ENCODE measurements around the gene HMG20A.

HMG20A gene

GRCh38 chr15:77527831-77528231 lies 107.1 kb downstream of the HMG20A start:
- ATAC-seq = no peak
- TF ChIP-seq ZNF565 (CRISPR knock-in tag; conservative IDR thresholded peaks at IDR 0.05; ENCODE audit: low read depth) = no peak
- TF ChIP-seq BACH2 (CRISPR knock-in tag; IDR thresholded peaks at IDR 0.05; ENCODE audit: borderline replicate concordance) = no peak
- no peak for TF ChIP-seq ZFP30 (CRISPR knock-in tag; IDR thresholded peaks at IDR 0.05)
- TF ChIP-seq ZC3H10 (CRISPR knock-in tag; IDR thresholded peaks at IDR 0.05) = no peak
- no peak for TF ChIP-seq RARB (CRISPR knock-in tag; IDR thresholded peaks at IDR 0.05)
- TF ChIP-seq ZNF8 (CRISPR knock-in tag; IDR thresholded peaks at IDR 0.05) = no peak
- TF ChIP-seq PPARA (CRISPR knock-in tag; IDR thresholded peaks at IDR 0.05; ENCODE audit: borderline replicate concordance) = no peak
- TF ChIP-seq CREB5 (CRISPR knock-in tag; IDR thresholded peaks at IDR 0.05; ENCODE audit: low read depth) = no peak
- TF ChIP-seq, protein P1, sequence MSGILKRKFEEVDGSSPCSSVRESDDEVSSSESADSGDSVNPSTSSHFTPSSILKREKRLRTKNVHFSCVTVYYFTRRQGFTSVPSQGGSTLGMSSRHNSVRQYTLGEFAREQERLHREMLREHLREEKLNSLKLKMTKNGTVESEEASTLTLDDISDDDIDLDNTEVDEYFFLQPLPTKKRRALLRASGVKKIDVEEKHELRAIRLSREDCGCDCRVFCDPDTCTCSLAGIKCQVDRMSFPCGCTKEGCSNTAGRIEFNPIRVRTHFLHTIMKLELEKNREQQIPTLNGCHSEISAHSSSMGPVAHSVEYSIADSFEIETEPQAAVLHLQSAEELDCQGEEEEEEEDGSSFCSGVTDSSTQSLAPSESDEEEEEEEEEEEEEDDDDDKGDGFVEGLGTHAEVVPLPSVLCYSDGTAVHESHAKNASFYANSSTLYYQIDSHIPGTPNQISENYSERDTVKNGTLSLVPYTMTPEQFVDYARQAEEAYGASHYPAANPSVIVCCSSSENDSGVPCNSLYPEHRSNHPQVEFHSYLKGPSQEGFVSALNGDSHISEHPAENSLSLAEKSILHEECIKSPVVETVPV (CRISPR knock-in tag; IDR thresholded peaks at IDR 0.05) = no peak
- TF ChIP-seq, protein P2, sequence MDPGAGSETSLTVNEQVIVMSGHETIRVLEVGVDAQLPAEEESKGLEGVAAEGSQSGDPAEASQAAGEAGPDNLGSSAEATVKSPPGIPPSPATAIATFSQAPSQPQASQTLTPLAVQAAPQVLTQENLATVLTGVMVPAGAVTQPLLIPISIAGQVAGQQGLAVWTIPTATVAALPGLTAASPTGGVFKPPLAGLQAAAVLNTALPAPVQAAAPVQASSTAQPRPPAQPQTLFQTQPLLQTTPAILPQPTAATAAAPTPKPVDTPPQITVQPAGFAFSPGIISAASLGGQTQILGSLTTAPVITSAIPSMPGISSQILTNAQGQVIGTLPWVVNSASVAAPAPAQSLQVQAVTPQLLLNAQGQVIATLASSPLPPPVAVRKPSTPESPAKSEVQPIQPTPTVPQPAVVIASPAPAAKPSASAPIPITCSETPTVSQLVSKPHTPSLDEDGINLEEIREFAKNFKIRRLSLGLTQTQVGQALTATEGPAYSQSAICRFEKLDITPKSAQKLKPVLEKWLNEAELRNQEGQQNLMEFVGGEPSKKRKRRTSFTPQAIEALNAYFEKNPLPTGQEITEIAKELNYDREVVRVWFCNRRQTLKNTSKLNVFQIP (CRISPR knock-in tag; IDR thresholded peaks at IDR 0.05; ENCODE audit: borderline replicate concordance, low read depth) = no peak
- no peak for TF ChIP-seq ARNTL (CRISPR knock-in tag; IDR thresholded peaks at IDR 0.05; ENCODE audit: borderline replicate concordance, low read depth)
- TF ChIP-seq, protein P3, sequence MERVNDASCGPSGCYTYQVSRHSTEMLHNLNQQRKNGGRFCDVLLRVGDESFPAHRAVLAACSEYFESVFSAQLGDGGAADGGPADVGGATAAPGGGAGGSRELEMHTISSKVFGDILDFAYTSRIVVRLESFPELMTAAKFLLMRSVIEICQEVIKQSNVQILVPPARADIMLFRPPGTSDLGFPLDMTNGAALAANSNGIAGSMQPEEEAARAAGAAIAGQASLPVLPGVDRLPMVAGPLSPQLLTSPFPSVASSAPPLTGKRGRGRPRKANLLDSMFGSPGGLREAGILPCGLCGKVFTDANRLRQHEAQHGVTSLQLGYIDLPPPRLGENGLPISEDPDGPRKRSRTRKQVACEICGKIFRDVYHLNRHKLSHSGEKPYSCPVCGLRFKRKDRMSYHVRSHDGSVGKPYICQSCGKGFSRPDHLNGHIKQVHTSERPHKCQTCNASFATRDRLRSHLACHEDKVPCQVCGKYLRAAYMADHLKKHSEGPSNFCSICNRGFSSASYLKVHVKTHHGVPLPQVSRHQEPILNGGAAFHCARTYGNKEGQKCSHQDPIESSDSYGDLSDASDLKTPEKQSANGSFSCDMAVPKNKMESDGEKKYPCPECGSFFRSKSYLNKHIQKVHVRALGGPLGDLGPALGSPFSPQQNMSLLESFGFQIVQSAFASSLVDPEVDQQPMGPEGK (CRISPR knock-in tag; IDR thresholded peaks at IDR 0.05; ENCODE audit: borderline replicate concordance) = no peak
- TF ChIP-seq ISL1 (CRISPR knock-in tag; IDR thresholded peaks at IDR 0.05) = no peak
- TF ChIP-seq, protein P4, sequence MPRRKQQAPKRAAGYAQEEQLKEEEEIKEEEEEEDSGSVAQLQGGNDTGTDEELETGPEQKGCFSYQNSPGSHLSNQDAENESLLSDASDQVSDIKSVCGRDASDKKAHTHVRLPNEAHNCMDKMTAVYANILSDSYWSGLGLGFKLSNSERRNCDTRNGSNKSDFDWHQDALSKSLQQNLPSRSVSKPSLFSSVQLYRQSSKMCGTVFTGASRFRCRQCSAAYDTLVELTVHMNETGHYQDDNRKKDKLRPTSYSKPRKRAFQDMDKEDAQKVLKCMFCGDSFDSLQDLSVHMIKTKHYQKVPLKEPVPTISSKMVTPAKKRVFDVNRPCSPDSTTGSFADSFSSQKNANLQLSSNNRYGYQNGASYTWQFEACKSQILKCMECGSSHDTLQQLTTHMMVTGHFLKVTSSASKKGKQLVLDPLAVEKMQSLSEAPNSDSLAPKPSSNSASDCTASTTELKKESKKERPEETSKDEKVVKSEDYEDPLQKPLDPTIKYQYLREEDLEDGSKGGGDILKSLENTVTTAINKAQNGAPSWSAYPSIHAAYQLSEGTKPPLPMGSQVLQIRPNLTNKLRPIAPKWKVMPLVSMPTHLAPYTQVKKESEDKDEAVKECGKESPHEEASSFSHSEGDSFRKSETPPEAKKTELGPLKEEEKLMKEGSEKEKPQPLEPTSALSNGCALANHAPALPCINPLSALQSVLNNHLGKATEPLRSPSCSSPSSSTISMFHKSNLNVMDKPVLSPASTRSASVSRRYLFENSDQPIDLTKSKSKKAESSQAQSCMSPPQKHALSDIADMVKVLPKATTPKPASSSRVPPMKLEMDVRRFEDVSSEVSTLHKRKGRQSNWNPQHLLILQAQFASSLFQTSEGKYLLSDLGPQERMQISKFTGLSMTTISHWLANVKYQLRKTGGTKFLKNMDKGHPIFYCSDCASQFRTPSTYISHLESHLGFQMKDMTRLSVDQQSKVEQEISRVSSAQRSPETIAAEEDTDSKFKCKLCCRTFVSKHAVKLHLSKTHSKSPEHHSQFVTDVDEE (CRISPR knock-in tag; IDR thresholded peaks at IDR 0.05) = no peak
- TF ChIP-seq ZNF70 (CRISPR knock-in tag; IDR thresholded peaks at IDR 0.05) = no peak
- no peak for TF ChIP-seq ZFP3 (CRISPR knock-in tag; IDR thresholded peaks at IDR 0.05)
- no peak for TF ChIP-seq ESRRG (CRISPR knock-in tag; IDR thresholded peaks at IDR 0.05)
- no peak for TF ChIP-seq GLIS3 (CRISPR knock-in tag; IDR thresholded peaks at IDR 0.05)
- TF ChIP-seq TOX (CRISPR knock-in tag; IDR thresholded peaks at IDR 0.05; ENCODE audit: borderline replicate concordance) = no peak
- no peak for TF ChIP-seq OSR1 (CRISPR knock-in tag; IDR thresholded peaks at IDR 0.05)

DNA sequence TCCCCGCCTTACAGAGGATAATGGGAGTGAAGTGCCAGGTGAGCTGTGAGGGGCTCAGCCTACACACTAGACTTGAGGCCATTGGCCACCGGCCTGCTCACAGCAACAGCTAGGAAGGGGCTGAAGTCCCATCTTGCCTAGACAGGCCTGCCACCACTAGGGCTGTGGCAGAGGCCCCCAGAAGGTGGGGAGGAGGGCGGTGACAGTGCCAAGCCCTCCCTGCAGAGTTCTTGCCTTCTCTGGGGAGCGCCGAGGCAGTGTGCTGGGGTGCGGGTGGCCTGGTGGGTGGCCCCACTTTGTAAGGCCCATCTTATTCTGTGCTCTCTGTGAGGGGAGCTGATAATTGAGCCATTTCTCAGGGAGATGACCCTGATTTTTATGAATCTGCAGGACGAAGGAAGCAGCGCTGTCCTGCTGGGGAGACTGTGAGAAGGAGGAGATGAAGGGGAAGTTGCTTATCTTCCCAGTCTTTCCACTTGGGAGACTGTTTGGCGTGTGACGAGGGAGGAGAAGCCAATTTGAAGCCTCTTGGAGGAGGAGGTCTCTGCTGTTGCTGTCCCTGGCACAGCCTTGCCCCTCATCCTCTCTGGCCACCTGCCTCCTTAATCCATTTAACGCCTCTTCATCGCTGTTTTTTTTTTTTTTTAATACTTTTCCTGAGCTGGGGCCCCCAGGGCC lies 107.7 kb downstream of the HMG20A start:
- TF ChIP-seq ZFP30 (CRISPR knock-in tag; IDR thresholded peaks at IDR 0.05) = no peak
- TF ChIP-seq ZFP3 (CRISPR knock-in tag; IDR thresholded peaks at IDR 0.05) = no peak
- no peak for TF ChIP-seq CREB5 (CRISPR knock-in tag; IDR thresholded peaks at IDR 0.05; ENCODE audit: low read depth)
- TF ChIP-seq, protein P2 (CRISPR knock-in tag; IDR thresholded peaks at IDR 0.05; ENCODE audit: borderline replicate concordance, low read depth) = no peak
- TF ChIP-seq BACH2 (CRISPR knock-in tag; IDR thresholded peaks at IDR 0.05; ENCODE audit: borderline replicate concordance) = no peak
- no peak; the same call in 2 of the 3 replicates for ATAC-seq

All from SK-N-SH treated with all-trans-retinoic acid at 6 μM for 48 hours (cell line).